Lower leg skin (tissue), 4 donors: ENCODE results near the gene FUS. TPM values are rescaled to one million over a fixed set of nuclear protein-coding genes. Genes with fewer than 3 reads are reported as not detected.
"Not testable (repeated sequence)": the region's sequence is repeated elsewhere in the genome, so short reads cannot be mapped to it uniquely, and the experiment has no call there.

Experiments used
- DNase-seq, 2 donors: peaks; one replicate each; pipeline ENCODE4 v3.0.0-alpha.2; 2019; ENCODE audit warnings: low spot score in 2 of 2
- H3K4me3 ChIP-seq: fragments of 200-600 bp; sonication (generic); 2 replicates; pipeline ENCODE4 v1.5.1; 2017; ENCODE audit warnings: mild to moderate bottlenecking, low read depth; ENCODE audit not compliant: poor library complexity, severe bottlenecking
- POLR2A ChIP-seq, 2 donors: fragments of 450-650 bp; IDR thresholded peaks; one replicate each; pipeline ENCODE4 v1.6.1; 2016 to 2017; ENCODE audit warnings: antibody characterized with exemption in 2 of 2, mild to moderate bottlenecking in 1 of 2, moderate library complexity in 1 of 2
- WGBS, 2 donors: methylation state at CpG; one replicate each; pipeline ENCODE4 v1.1.5; 2018; 5-methylcytosine and 5-hydroxymethylcytosine counted together
- intact Hi-C: fragments of 100-400 bp; cut with DNase I; formaldehyde crosslinking; loops from one replicate; pipeline ENCODE4 v1.15.0; 2023; ENCODE audit warnings: low total_unique reads
- total RNA-seq, 4 donors: library from RNA; depleted of rRNA; stranded (reverse); fragments of >200 nt; gene quantifications; one replicate each; pipeline ENCODE4 v1.1.0, GENCODE V29; 2016
- TF ChIP-seq, protein P1 (sequence below), 3 donors: fragments of 450-650 bp; IDR thresholded peaks; one replicate each; pipeline ENCODE4 v1.5.1; 2016; ENCODE audit warnings: antibody characterized with exemption in 3 of 3, mild to moderate bottlenecking in 3 of 3, moderate library complexity in 2 of 3

Gene FUS
- total RNA-seq, 4 donors from 2014 or later = 31.9 to 55.8 (median 34.9) TPM

DNA sequence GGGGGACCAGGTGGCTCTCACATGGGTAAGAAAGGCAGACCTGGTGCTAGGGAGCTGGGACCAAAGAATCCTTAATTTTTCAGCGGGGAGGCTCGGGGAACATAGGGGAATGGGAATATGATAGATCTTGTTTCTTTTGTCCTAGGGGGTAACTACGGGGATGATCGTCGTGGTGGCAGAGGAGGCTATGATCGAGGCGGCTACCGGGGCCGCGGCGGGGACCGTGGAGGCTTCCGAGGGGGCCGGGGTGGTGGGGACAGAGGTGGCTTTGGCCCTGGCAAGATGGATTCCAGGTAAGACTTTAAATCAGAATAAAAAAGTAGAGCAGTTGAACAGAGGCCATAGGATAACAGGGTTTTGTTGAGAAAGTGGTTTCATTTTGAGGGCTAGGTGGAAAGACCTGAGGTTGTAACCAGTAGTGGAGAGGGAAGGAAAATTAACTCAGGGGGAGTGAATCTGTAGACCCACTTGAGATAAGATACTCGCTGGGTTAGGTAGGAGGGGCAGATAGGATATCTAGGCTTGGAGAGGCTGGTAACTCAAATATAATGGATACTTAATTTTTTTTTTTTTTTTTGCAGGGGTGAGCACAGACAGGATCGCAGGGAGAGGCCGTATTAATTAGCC is 11.0 kb downstream of the FUS start:
- no peak for DNase-seq
- 92 to 94% methylated on average over 17 of the region's 17 CpGs for WGBS, 2 donors
- intact Hi-C loops = no loop called here
- H3K4me3 ChIP-seq = no peak overlapping the region
- no peak for TF ChIP-seq POLR2A (IDR thresholded peaks at IDR 0.05)
- TF ChIP-seq, protein P1, sequence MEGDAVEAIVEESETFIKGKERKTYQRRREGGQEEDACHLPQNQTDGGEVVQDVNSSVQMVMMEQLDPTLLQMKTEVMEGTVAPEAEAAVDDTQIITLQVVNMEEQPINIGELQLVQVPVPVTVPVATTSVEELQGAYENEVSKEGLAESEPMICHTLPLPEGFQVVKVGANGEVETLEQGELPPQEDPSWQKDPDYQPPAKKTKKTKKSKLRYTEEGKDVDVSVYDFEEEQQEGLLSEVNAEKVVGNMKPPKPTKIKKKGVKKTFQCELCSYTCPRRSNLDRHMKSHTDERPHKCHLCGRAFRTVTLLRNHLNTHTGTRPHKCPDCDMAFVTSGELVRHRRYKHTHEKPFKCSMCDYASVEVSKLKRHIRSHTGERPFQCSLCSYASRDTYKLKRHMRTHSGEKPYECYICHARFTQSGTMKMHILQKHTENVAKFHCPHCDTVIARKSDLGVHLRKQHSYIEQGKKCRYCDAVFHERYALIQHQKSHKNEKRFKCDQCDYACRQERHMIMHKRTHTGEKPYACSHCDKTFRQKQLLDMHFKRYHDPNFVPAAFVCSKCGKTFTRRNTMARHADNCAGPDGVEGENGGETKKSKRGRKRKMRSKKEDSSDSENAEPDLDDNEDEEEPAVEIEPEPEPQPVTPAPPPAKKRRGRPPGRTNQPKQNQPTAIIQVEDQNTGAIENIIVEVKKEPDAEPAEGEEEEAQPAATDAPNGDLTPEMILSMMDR (IDR thresholded peaks at IDR 0.05) = no peak

DNA sequence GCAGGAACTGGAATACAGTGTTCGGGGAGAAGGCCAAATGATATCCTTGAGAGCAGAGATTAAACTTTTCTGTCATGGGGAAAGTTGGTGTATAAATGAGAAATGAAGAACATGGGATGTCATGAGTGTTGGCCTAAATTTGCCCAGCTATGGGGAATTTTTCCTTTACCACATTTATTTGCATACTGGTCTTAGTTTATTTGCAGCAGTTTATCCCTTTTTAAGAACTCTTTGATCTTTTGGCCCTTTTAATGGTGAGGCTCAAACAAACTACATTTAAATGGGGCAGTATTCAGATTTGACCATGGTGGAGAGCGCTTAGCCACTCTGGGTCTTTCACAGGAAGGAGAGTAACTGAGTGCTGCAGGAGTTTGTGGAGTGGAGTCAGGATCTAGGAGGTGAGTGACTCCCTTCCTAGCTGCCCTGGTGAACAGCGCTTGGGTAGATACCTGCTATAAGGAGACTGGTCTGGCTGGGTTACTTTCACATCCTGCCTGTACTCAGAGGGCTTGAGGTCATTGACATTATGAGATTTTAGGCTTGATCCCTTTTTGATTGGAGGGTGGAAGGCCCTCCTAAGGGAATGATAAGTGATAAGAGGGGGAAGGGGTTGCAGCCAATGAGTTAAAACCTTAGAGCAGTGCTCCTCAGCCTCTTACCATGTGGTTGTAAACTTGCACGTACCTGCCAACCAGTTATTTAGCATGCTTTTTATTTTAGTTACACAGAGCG is 11.9 kb downstream of the FUS start:
- DNase-seq = no peak
- TF ChIP-seq, protein P1 (IDR thresholded peaks at IDR 0.05) = no peak
- no peak for TF ChIP-seq POLR2A (IDR thresholded peaks at IDR 0.05)
- WGBS, 2 donors = 79 to 88% methylated on average over 5 of the region's 5 CpGs
- H3K4me3 ChIP-seq = no peak overlapping the region
- intact Hi-C loops = no loop called here

DNA sequence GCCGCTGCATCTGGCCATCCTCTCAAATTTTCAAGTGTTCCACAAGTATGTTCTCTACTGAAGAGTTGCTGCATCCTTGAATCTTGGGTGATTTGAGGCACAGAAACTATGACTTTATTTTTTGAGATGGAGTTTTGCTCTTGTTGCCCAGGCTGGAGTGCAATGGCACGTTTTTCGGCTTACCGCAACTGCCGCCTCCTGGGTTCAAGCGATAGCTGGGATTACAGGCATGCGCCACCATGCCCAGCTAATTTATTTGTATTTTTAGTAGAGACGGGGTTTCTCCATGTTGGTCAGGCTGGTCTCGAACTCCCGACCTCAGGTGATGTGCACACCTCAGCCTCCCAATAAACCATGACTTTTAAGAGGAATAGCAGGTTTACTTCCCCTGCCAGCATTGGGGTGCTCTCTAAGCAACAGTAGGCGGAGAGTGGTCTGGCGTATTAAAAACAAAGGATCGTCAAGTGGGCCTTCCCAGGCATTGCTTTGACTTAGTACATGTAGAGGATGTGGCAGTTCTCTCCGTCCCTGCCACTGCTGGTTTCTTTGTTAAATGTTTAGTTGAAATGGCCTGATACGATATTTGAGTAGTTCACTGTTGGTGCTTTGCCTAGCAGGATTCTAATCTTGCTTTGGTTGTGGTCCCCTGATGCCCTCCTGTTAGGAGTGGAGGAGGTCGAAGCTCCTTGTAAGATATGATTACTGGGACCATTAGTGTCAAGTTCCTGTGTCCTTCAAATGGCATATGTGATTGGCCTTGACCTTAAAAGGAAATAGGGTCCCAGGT is 13.1 kb downstream of the FUS start:
- DNase-seq = no peak
- WGBS, 2 donors = 88 to 90% methylated on average over 16 of the region's 16 CpGs
- intact Hi-C loops = no loop called here
- H3K4me3 ChIP-seq = no peak overlapping the region
- TF ChIP-seq POLR2A (IDR thresholded peaks at IDR 0.05) = no peak

DNA sequence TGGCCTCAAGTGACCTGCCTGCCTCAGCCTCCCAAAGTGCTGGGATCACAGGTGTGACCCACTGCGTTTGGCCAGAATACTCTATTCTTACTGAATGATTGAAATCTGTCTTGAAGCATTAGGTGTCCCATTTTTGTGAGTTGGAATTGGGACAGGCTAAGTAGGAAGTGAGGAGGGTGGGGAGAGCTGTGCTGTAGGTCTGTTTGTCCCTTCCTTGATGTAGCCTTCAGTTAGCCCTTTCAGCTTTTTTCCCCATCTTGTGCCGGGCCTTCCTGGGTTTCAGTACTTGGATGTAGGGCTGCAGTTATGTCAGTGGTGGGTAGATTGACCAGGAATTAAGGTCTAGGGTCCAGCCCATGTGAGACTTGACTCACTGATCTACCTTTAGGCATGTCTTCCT is 13.9 kb downstream of the FUS start:
- H3K4me3 ChIP-seq = no peak overlapping the region
- WGBS, 2 donors = 89 to 96% methylated on average over 2 of the region's 2 CpGs
- intact Hi-C loops = no loop called here
- TF ChIP-seq, protein P1 (IDR thresholded peaks at IDR 0.05) = no peak
- TF ChIP-seq POLR2A (IDR thresholded peaks at IDR 0.05) = no peak
- DNase-seq = no peak

DNA sequence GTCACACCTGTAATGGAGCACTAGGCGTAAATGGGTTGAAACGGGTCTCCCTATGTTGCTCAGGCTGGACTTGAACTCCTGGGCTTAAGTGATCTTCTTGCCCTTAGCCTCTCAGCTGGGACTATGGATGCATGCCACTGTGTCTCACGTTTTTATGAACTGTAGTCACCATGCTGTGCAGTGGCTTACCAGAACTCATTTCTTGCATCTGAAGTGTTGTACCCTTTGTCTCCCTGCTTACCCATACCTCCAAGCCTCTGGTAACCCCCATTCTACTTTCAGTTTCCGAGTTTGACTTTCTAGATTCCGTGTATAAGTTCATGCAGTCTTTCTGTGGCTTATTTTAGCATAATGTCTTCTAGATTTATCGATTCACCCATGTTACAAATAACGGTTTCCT is 15.0 kb downstream of the FUS start:
- intact Hi-C loops = no loop called here
- WGBS, 2 donors = 80 to 84% methylated on average over 7 of the region's 7 CpGs
- H3K4me3 ChIP-seq = no peak overlapping the region
- TF ChIP-seq, protein P1 (IDR thresholded peaks at IDR 0.05) = no peak
- TF ChIP-seq POLR2A (IDR thresholded peaks at IDR 0.05) = no peak
- DNase-seq = no peak

DNA sequence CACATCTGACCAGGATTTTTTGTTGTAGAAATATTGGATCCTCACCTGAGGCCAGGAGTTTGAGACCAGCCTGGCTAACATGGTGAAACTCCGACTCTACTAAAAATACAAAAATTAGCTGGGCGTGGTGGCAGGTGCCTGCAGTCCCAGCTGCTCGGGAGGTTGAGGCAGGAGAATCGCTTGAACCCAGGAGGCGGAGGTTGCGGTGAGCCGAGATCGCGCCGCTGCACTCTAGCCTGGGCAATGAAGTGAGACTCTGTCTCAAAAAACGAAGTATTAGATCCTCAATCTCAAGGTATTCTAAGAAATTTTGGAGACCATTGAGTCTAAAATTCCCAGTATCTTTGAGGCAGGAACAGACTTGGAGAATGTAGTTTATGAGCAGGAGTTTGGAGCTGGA is 15.9 kb downstream of the FUS start:
- 94 to 95% methylated on average over 11 of the region's 11 CpGs for WGBS, 2 donors
- DNase-seq, intact Hi-C loops, H3K4me3 ChIP-seq: not testable (repeated sequence)
